Fibroblast of skin of back (primary cell): ENCODE results near the gene BBC3.

Experiments
- DNase-seq: peaks from one replicate; pipeline ENCODE4 v3.0.0-alpha.2; 2013

BBC3 gene

DNA sequence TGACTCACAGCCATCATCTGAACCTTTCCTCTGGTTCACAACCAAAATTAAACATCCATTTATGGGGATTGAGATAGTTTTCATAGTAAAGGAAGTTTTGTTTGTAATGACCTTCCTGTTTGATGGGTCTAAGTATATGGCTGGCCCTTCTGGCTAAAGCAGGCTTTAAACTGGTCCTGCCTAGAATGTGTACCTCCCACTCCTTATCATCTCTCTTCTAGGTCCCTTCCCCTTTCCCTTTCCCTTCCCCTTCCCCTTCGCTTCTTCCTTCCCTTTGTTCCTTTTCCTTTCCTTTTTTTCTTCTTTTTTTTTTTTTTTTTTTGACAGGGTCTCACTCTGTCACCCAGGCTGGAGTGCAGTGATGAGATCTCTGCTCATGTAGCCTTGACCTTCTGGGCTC, 35.6 kb downstream of the BBC3 start:
- DNase-seq: no peak

DNA sequence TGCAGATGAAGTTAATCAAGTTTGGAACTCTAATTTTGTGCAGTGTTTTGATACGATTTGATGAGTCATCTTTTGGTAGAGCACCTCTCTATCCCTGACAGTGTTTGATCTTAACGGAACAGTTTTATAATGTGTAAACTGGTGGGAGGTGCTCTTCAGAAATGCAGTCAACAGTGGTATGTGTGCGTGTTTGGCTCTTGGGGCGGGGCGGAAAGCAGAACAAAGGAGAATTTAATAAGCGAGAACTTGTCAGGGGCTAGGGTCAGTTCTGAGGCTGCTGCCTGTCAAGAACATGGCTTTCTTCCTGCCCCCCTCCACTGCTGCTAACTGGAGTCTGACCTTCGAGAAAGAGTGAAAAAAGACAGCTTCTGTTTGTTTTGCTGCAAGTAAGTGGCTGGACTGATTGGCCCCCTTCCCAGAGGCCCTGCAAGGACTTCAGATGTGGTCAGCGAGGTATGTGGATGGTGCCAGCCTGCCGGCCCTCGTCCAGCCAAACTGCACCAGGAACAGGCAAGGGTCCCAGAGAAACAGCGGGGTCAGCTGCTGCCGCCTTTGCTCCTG, 40.8 kb downstream of the BBC3 start:
- DNase-seq: peak; percentile 56

DNA sequence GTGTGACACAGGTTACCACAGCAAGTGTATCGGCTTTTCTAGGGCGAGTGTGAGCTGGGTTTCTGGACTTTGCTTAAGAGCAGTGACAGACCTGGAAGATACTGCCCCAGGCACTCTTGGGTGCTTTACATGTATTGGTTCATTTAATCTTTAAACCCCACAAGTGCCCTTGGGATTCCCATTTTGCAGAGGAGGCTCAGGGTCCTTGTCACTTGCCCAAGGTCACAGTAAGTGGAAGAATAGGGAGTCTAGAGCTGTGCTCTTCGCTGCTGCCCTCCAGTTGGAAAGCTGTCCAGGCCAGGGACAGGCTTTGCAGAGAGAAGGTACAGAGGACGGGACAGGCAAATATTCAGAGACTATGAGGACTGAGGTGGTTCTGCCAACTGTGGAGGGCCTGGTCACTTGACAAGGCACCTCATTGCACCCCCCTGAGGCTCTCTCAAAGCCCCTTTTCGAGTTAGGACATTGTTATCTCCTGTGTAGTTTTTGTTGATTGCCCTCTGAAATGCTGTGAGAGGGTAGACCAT, 42.4 kb downstream of the BBC3 start:
- DNase-seq: no peak

DNA sequence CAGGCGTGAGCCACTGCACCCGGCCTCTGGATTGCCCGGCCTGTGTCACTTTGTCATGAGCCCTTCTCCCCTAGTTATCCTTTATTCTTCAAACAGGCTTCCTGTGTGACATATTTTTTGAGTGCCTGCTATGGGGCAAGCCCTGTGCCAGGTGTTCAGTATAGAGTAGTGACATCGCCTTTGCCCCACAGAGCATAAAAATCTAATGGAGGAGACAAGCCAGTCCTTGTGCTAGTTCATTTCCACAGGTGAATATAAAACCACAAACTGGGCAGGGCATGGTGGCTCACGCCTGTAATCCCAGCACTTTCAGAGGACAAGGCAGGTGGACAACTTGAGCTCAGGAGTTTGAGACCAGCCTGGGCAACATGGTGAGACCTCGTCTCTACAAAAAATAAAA, 43.2 kb downstream of the BBC3 start:
- no peak for DNase-seq

- no peak for DNase-seq
These were observed 43.7 kb downstream of the BBC3 start for GRCh38 chr19:47187335-47187655.

DNA sequence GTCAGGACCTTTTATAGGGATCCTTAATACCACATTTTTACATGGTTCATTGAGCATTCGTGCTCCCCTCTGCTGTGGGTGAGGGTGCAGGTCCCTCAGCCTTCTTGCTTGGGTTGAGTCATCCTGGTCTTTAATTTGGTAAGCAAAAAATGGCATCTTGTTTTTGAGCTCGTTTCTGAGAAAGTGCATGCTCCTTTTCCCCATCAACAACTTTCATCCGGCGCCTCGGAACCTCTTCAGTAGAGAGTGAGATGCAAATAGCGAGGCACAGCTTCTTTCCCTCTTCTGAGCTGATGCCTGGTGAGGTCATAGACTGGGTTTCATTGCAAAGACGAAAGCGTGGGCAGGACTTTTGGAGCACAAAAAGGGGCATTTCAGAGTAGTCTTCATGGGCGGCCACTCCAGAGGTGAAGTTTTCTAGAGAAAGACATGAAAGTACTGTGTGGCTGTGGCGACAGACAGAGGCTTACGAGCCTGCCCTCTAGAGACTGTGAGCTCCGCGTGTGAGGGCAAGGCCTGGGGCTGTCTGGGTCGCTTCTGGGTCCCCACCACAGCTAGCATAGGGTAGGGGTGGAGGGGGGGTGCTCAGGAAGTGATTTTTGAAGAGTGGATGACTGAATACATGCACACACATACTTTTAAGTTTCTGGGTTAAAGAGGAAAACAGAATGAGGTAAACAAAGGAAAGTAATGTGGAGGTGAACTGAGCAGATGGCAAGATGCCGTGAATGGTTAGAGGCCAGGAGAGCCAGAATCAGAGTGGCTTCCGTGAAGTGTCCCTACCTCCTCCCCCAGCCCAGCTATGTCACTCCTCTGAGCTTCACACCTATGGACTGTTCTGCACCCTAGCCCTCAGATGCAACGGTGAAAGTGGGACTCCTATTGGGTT, 44.3 kb downstream of the BBC3 start:
- no peak for DNase-seq

DNA sequence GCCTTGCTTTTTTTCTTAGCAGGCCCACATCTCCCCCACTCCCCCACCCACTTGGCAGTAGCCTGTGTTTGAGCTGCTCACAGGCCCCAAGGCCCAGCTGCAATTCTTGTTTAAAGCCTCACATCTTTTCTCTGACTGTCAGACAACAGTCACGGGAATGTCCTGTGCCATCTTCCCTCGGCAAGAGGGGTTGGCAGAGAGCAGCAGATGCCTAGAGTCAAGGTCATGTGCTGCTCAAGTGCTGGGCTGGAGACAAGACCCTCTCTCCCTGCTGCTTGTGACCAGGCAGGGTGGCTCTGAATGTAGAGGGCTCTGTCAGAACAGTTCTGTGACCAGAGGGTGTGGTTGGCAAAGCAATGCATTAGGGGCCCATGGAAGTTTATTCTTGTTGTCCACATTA, 47.4 kb downstream of the BBC3 start:
- no peak for DNase-seq

GRCh38 chr19:47179653-47180310, 51.2 kb downstream of the BBC3 start:
- DNase-seq: no peak

DNA sequence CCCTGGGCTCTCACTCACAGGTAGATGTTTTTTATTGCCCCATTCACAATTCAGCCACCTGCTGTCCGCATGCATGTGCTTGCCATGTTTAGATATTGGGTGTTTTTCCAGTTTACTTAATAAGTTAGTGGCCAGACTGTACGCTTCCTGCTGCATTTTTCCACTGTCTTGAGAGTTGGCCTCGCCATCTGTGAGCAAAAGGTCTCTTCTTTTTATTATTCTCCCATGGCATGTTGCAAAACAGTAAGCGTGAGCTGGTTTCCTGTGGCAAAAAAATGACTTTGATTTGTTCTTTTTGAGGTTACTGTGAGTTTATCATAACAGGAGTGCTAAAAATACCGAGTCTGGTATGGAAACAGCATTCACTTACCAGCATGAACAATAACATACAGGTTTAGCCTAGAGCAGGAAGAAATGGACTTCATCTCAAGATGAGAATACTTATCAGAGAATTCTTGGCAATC, 54.3 kb downstream of the BBC3 start:
- peak; percentile 90 for DNase-seq

GRCh38 chr19:47176071-47176626, 54.9 kb downstream of the BBC3 start:
- DNase-seq: peak; percentile 86

DNA sequence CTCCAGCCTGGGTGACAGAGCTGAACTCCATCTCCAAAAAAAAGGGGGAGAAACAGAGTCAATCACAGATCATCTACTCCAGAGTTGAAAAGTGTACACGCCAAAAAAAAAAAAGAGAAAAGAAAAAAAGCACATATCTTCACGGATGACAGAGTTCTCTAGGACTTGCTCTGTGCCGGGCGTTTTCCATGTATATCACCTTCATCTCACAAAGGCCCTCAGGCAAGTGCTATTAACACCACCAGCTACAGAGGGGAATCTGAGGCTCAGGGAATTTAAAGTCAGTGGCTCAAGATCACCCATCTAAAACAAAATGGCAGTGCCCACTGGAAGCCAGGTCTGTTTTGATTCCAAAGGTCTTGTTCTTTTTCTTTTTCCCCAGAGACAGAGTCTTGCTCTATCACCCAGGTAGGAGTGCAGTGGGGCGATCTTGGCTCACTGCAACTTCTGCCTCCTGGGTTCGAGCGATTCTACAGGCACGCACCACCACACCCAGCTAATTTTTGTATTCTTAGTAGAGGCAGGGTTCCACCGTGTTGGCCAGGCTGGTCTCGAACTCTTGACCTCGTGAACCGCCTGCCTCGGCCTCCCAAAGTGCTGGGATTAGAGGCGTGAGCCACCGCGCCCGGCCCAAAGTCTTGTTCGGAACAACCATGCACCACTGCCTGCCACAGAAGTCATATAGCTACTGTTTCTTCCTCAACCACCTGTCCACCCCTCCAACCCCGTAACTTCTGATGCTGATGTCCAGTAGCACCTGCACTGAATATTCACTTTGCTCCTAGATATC, 58.1 kb downstream of the BBC3 start:
- no peak for DNase-seq
